GM19240 (cell line): ENCODE data around the gene PLEKHG4B.
"Not testable (repeated sequence)": the region's sequence is repeated elsewhere in the genome, so short reads cannot be mapped to it uniquely, and the experiment has no call there.

ENCODE experiments used
- DNase-seq: peaks from one replicate; pipeline ENCODE4 v3.0.0; 2011; ENCODE audit warnings: low spot score; ENCODE audit not compliant: insufficient read length

PLEKHG4B gene

DNA sequence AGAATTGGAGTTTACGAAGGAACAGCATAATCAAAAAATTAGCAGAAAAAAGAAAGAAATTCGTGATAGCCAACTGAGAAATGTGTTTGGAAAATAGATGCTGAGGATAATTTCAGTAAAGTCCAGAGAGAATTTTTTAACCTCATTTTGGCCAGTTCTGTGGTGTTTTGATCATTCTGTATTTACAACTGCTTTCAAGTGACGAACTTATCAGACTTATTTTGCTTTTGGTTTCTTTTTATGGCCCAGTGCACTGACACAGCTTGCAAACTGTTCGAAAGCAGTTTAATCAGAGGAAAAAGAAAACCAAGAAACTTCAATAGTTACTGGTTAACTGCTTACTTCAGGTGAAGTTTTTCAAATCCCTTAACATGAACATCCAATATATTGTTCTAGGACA lies 128.0 kb downstream of the PLEKHG4B start:
- DNase-seq = no peak

DNA sequence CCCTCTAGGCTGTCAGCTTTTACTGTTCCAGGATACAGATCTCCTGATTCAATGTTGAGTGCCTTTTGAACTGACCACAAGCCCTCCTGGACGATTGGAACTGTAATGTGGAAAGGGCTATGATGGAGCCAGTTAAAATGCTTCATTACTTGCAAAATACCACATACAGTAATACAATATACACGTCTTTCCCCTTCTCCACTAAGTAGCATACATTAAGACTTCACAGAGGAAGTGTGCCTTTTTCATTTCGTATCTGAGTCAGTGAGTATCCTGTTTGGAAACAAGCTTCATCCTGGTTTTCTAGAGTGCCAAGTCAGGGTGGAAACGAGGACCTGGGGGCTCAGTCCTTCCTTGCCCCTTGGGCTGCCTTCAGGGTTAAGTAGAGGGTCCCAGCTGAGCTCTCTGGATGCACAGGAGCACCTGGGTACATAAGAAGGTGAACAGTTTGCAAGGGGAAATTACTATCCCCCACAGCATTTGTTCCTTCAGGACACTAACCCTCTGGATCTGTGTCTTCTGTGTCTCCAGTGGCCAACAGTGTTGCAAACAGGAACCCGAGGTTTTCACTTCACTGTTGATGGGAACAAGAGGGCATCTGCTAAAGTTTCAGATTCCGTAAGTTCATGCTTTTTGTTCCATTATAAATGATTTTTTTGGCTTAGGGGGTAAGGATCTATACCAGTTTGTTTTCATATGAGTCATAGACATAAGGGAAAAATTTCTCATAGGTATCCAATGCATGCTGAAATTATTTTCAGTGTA lies 131.2 kb downstream of the PLEKHG4B start:
- DNase-seq = not testable (repeated sequence)

DNA sequence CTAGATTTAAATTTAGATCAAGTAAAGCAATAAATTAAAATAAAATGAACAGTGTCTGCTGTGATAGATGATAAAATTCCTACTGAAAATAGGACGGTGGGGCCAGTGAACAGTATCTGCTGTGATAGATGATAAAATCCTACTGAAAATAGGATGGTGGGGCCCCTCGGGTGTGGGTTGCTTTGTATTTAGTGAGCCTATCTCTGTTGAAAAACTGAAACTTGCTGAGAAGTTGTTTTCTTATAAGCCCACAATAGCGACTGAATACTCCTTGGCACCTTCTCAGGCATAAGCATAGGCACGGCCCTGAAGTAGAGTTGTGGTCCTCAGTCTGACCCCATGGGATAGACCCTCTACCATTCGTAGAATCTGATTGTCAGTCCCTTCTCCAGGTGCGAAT lies 131.8 kb downstream of the PLEKHG4B start:
- no peak for DNase-seq

DNA sequence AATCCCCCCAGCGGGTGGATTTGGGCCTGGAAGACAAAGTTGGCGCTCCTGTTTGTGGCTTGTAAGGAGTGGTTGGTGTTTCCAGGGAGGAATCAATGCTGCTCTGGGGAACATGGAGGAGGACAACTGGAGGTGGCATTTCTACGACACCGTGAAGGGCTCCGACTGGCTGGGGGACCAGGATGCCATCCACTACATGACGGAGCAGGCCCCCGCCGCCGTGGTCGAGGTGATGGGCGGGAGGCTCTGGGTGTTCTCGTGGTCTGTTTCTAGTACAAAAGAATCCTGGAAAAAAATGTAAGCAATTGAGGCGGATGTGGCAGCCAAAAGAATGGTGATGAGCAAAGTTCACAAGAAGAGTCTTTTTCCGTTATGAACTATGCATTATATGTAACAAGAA lies 133.4 kb downstream of the PLEKHG4B start:
- DNase-seq = no peak

DNA sequence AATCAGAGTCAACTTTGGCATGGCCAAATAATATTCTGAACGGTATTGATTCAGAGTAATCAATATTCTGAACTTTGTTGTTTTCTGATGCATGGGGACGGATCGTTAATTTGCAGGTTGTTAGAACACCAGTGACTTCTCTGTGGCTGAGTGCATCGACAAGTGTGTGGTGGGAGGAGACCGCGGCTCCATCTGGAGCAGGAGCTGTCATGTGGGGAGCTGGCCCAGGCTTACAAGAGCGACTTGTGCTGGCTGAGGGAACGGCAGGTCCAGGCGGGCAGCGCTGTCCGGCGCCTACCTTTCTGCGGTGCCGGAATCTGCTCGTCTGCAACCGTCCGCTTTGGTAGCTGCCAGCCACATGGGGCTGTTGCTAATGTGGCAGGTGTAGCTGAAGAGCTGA lies 135.4 kb downstream of the PLEKHG4B start:
- not testable (repeated sequence) for DNase-seq

DNA sequence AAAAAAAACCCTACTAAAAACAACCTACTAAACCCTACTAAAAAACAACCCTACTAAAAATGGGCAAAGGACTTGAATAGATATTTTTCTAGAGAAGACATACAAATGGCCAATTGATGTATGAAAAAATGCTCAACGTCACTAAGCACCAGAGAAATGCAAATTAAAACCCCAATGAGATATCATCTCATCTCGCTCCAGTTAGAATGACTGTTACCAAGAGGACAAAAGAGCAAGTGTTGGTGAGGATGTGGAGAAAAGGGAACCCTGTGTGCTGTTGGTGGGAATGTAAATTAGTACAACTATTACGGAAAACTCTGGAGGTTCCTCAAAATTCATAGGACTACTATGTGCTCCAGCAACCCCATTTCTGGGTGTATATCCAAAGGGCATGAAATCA lies 136.9 kb downstream of the PLEKHG4B start:
- no peak for DNase-seq

DNA sequence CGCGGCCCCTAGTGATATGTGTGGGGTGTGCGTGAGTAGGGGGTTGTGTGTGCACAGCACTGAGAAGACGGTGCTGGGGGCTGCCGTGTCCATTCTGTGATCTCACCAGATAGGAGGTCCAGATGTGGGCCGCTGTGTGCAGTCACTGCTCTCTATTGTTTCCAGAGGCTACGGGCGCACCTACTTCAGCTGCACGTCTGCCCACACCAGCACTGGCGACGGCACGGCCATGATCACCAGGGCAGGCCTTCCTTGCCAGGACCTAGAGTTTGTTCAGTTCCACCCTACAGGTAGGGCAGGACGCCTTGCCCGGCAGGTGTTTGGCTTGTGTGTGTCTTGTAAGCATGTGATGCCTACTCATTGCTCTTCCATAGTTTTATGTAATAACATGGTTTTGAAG lies 138.7 kb downstream of the PLEKHG4B start:
- no peak for DNase-seq

DNA sequence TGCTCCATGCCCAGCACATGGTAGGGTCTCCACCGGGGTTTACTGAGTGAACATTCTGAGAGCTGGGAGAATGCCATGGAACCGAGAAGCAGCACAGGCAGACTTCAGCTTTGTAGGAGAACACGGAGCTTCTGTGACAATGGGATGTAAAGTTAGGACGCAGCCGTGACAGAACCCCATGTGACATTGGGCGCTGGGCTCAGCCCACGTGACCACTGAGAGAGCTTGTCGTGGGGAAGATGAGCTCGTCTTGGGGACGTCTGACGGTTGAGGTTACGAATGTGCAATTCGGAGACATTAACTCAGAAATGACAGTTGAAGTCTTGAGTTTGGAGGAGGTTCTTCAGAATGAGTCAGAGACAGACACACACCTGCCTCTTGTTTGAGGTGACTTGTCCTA lies 139.7 kb downstream of the PLEKHG4B start:
- no peak for DNase-seq

DNA sequence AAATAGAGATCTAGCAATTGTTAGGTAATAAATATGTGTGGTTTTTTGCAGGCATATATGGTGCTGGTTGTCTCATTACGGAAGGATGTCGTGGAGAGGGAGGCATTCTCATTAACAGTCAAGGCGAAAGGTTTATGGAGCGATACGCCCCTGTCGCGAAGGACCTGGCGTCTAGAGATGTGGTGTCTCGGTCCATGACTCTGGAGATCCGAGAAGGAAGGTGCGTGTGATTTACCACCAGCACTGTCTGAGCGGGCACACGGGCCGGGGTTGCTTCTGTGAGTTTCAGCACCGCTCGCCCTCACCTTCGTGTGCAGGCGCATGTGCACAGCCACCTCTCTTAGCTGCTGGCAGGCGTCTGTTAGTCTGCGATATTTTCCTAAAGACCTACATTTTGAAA lies 141.5 kb downstream of the PLEKHG4B start:
- not testable (repeated sequence) for DNase-seq

DNA sequence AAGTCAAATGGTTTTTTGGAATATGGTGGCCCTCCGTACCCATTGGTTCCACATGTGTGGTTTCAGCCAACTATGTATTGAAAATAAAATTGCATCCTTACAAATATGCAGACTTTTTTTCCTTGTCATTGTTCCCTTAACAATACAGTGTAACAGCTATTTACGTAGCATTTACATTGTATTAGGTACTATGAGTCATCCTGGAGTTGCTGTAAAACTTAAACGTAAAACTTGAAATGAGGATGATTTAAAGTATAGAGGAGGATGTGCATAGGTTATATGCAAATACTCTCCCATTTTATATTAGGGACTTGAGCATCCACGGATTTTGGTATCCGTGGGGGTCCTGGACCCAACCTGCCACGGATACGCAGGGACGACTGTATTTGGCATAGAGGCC lies 142.5 kb downstream of the PLEKHG4B start:
- no peak for DNase-seq

DNA sequence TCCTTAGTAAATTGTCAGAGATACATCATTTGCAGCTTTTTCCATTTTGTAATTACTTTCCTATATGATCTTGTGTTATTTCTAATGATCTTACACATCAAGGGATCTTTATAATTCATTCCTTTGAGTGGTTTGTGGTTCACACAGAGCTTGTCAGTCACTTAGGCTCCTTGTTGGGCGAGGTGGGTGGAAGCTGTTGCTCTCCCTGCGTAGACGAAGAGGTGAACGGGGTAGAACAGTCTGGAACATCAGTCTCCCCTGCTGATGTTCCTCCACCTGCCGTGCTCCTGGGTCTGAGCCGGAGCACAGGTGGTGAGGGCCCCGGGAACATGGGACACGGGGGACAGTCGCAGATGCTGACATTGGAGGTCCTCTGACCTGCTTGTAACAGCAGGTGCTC lies 143.6 kb downstream of the PLEKHG4B start:
- not testable (repeated sequence) for DNase-seq

DNA sequence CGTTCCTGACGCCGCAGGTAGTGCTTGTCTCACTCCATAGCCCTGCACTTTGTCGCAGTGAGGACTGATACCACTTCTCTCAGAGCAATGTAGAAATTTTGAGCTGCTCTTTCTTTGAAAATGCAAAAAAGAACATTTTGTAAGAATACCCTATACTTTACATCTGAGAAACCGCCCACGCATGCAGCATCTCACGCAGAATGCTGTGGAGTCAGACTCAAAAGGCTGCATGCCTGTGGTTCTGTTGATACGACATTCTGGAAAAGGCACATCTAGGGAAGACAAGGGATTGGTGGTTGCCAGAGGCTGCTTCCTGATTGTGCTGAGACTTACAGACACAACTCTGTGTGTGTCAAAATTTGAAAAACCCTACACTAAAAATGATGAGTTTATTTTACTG lies 146.0 kb downstream of the PLEKHG4B start:
- DNase-seq = not testable (repeated sequence)
